H9 (cell line): ENCODE measurements around the gene HERPUD2. TPM values are rescaled to one million over a fixed set of nuclear protein-coding genes. Genes with fewer than 3 reads are reported as not detected.

Experiments
- DNase-seq: peaks from one replicate; pipeline ENCODE4 v3.0.0-alpha.2; 2017
- H2AFZ ChIP-seq: one replicate; pipeline ENCODE4 v1.6.1; 2013; ENCODE audit warnings: mild to moderate bottlenecking, low read length, control low read depth, moderate library complexity
- H2AK5ac ChIP-seq: 2 replicates; pipeline ENCODE4 v1.6.1; 2013; ENCODE audit warnings: low read length, control low read depth, mixed read lengths; ENCODE audit not compliant: insufficient read length
- H2BK120ac ChIP-seq: one replicate; pipeline ENCODE4 v1.6.1; 2013; ENCODE audit warnings: low read depth, mild to moderate bottlenecking, low read length, control low read depth, inconsistent platforms; ENCODE audit not compliant: poor library complexity, severe bottlenecking
- H2BK12ac ChIP-seq: 2 replicates; pipeline ENCODE4 v1.6.1; 2013; ENCODE audit warnings: low read length, control low read depth, mixed read lengths, low read depth; ENCODE audit not compliant: insufficient read length
- H2BK15ac ChIP-seq: 2 replicates; pipeline ENCODE4 v1.6.1; 2013; ENCODE audit warnings: low read depth, low read length, control low read depth
- H2BK20ac ChIP-seq: one replicate; pipeline ENCODE4 v1.6.1; 2013; ENCODE audit warnings: low read depth, mild to moderate bottlenecking, low read length, control low read depth, inconsistent platforms; ENCODE audit not compliant: poor library complexity, severe bottlenecking
- H2BK5ac ChIP-seq: 2 replicates; pipeline ENCODE4 v1.6.1; 2013; ENCODE audit warnings: low read length, control low read depth, mixed read lengths; ENCODE audit not compliant: insufficient read length
- H3K14ac ChIP-seq: 2 replicates; pipeline ENCODE4 v1.6.1; 2013; ENCODE audit warnings: low read length, control low read depth; ENCODE audit not compliant: insufficient read depth
- H3K18ac ChIP-seq: 2 replicates; pipeline ENCODE4 v1.6.1; 2013; ENCODE audit warnings: low read depth, mild to moderate bottlenecking, mixed read lengths, low read length, control low read depth; ENCODE audit not compliant: insufficient read length
- H3K23ac ChIP-seq: 2 replicates; pipeline ENCODE4 v1.6.1; 2013; ENCODE audit warnings: low read length, control low read depth, mixed read lengths, low read depth; ENCODE audit not compliant: insufficient read length
- H3K23me2 ChIP-seq: 2 replicates; pipeline ENCODE4 v1.6.1; 2013; ENCODE audit warnings: low read depth, mild to moderate bottlenecking, mixed read lengths, low read length, control low read depth; ENCODE audit not compliant: insufficient read length, poor library complexity, severe bottlenecking
- H3K27ac ChIP-seq: 2 replicates; pipeline ENCODE4 v1.5.1; 2013; ENCODE audit warnings: low read length, control low read depth, mixed read lengths, low read depth; ENCODE audit not compliant: insufficient read length
- H3K27me3 ChIP-seq: 2 replicates; pipeline ENCODE4 v1.6.1; 2013; ENCODE audit warnings: low read length, control low read depth, inconsistent platforms; ENCODE audit not compliant: insufficient read depth
- H3K4ac ChIP-seq: 2 replicates; pipeline ENCODE4 v1.6.1; 2013; ENCODE audit warnings: low read depth, mild to moderate bottlenecking, control low read depth, inconsistent platforms, low read length, moderate library complexity
- H3K4me1 ChIP-seq: 2 replicates; pipeline ENCODE4 v1.6.1; 2013; ENCODE audit warnings: low read length, control low read depth, inconsistent platforms; ENCODE audit not compliant: insufficient read depth
- H3K4me2 ChIP-seq: 2 replicates; pipeline ENCODE4 v1.6.1; 2013; ENCODE audit warnings: low read length, control low read depth, mixed read lengths; ENCODE audit not compliant: insufficient read length, insufficient read depth
- H3K56ac ChIP-seq: 2 replicates; pipeline ENCODE4 v1.6.1; 2013; ENCODE audit warnings: low read depth, mild to moderate bottlenecking, mixed read lengths, low read length, control low read depth; ENCODE audit not compliant: insufficient read length
- H3K79me1 ChIP-seq: 2 replicates; pipeline ENCODE4 v1.6.1; 2013; ENCODE audit warnings: low read depth, mild to moderate bottlenecking, moderate library complexity, low read length, control low read depth, inconsistent platforms; ENCODE audit not compliant: insufficient read depth, poor library complexity, severe bottlenecking
- H3K79me2 ChIP-seq: 2 replicates; pipeline ENCODE4 v1.6.1; 2013; ENCODE audit warnings: low read length, control low read depth, inconsistent platforms; ENCODE audit not compliant: insufficient read depth
- H3K9ac ChIP-seq: 2 replicates; pipeline ENCODE4 v1.6.1; 2013; ENCODE audit warnings: low read length, control low read depth, mixed read lengths; ENCODE audit not compliant: insufficient read length; ENCODE audit errors: extremely low read depth
- H3K9me3 ChIP-seq: one replicate; pipeline ENCODE4 v1.6.1; 2013; ENCODE audit warnings: low read depth, low read length, inconsistent platforms; ENCODE audit not compliant: control insufficient read depth
- H3T11ph ChIP-seq: one replicate; pipeline ENCODE4 v1.6.1; 2013; ENCODE audit warnings: mild to moderate bottlenecking, low read length, control low read depth, inconsistent platforms
- H4K20me1 ChIP-seq: one replicate; pipeline ENCODE4 v1.6.1; 2013; ENCODE audit not compliant: control insufficient read depth, insufficient read length, insufficient read depth
- H4K5ac ChIP-seq: 2 replicates; pipeline ENCODE4 v1.6.1; 2013; ENCODE audit warnings: low read depth, mild to moderate bottlenecking, mixed read lengths, low read length, control low read depth; ENCODE audit not compliant: insufficient read length
- H4K8ac ChIP-seq: replicated peaks from 2 replicates; pipeline ENCODE4 v1.6.1; 2013; ENCODE audit warnings: low read length, control low read depth, mixed read lengths, low read depth; ENCODE audit not compliant: insufficient read length
- H4K91ac ChIP-seq: 2 replicates; pipeline ENCODE4 v1.6.1; 2013; ENCODE audit warnings: low read depth, mild to moderate bottlenecking, moderate library complexity, mixed read lengths, low read length, control low read depth; ENCODE audit not compliant: insufficient read length
- H3K27ac Mint-ChIP-seq, 3 experiments: 2 replicates in 2 of 3; 3 replicates in 1 of 3; pipeline ENCODE4 v1.8.0; 2020 to 2021; ENCODE audit warnings: mixed read lengths in 3 of 3, mild to moderate bottlenecking in 1 of 3, moderate library complexity in 1 of 3
- H3K27me3 Mint-ChIP-seq: 2 replicates; pipeline ENCODE4 v1.8.0; 2021; ENCODE audit warnings: low read depth, mild to moderate bottlenecking, moderate library complexity, mixed read lengths
- H3K36me3 Mint-ChIP-seq, 3 experiments: 2 replicates in 2 of 3; 3 replicates in 1 of 3; pipeline ENCODE4 v1.8.0; 2020 to 2021; ENCODE audit warnings: low read depth in 3 of 3, mixed read lengths in 3 of 3; ENCODE audit not compliant: insufficient read depth in 1 of 3
- H3K4me1 Mint-ChIP-seq, 2 experiments: 2 replicates each; pipeline ENCODE4 v1.8.0; 2020; ENCODE audit warnings: mixed read lengths in 2 of 2
- H3K4me3 Mint-ChIP-seq, 2 experiments: 2 replicates in 1 of 2; 3 replicates in 1 of 2; pipeline ENCODE4 v1.8.0; 2020 to 2021; ENCODE audit warnings: mild to moderate bottlenecking in 2 of 2, mixed read lengths in 2 of 2, moderate library complexity in 1 of 2
- H3K9me3 Mint-ChIP-seq, 2 experiments: 2 replicates in 1 of 2; 3 replicates in 1 of 2; pipeline ENCODE4 v1.8.0; 2020; ENCODE audit warnings: mild to moderate bottlenecking in 2 of 2, mixed read lengths in 2 of 2, moderate library complexity in 1 of 2
- WGBS: extraction: QIAGEN DNeasy Blood & Tissue Kit; methylation state at CpG from one replicate; pipeline ENCODE4 v1.1.7; 2013; ENCODE audit warnings: missing lambda C conversion rate, low lambda C conversion rate, mixed read lengths; ENCODE audit not compliant: insufficient read length; ENCODE audit errors: extremely low coverage; 5-methylcytosine and 5-hydroxymethylcytosine counted together
- total RNA-seq: library from RNA; stranded (reverse); gene quantifications from 2 replicates; pipeline ENCODE4 v1.2.1, GENCODE V29; 2021
- TF ChIP-seq, protein P1 (sequence below): fragments of 200-600 bp; sonication (generic); conservative IDR thresholded peaks from 3 replicates; pipeline ENCODE4 v1.8.0; 2021; ENCODE audit warnings: antibody characterized with exemption, mild to moderate bottlenecking

Gene HERPUD2
- total RNA-seq, 1 experiment from 2014 or later: 17.0 TPM

GRCh38 chr7:35704261-35704660, 9.3 kb upstream of the HERPUD2 start:
- Mint-ChIP-seq H3K4me1 (peaks cover 3 to 6% of the 10 kb centered on the region in 2 experiments; a peak in 2 of 4 replicates), H3K27ac (no peak overlapping the region), H3K4me3 (no peak overlapping the region), H3K9me3 (no peaks in the 10 kb centered on the region), H3K36me3 (no peaks in the 10 kb centered on the region), H3K27me3 (no peaks in the 10 kb centered on the region)
- no peak overlapping the region for H3K56ac ChIP-seq
- H3K4ac ChIP-seq: no peak overlapping the region
- DNase-seq: no peak
- H4K5ac ChIP-seq: no peak overlapping the region
- no peak overlapping the region for H3K9ac ChIP-seq
- no CpG with 5 or more reads among the region's 1 CpG for WGBS
- no peak overlapping the region for H3K14ac ChIP-seq
- H2AK5ac ChIP-seq: no peak overlapping the region
- no peaks in the 10 kb centered on the region for H3K23me2 ChIP-seq
- TF ChIP-seq, protein P1, sequence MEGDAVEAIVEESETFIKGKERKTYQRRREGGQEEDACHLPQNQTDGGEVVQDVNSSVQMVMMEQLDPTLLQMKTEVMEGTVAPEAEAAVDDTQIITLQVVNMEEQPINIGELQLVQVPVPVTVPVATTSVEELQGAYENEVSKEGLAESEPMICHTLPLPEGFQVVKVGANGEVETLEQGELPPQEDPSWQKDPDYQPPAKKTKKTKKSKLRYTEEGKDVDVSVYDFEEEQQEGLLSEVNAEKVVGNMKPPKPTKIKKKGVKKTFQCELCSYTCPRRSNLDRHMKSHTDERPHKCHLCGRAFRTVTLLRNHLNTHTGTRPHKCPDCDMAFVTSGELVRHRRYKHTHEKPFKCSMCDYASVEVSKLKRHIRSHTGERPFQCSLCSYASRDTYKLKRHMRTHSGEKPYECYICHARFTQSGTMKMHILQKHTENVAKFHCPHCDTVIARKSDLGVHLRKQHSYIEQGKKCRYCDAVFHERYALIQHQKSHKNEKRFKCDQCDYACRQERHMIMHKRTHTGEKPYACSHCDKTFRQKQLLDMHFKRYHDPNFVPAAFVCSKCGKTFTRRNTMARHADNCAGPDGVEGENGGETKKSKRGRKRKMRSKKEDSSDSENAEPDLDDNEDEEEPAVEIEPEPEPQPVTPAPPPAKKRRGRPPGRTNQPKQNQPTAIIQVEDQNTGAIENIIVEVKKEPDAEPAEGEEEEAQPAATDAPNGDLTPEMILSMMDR: no peak
- H4K91ac ChIP-seq: no peak overlapping the region
- no peak overlapping the region for H3K27ac ChIP-seq
- H2BK20ac ChIP-seq: no peak overlapping the region
- H3K79me2 ChIP-seq: no peaks in the 10 kb centered on the region
- H3K23ac ChIP-seq: no peak overlapping the region
- no peak overlapping the region for H3T11ph ChIP-seq
- no peak overlapping the region for H4K8ac ChIP-seq
- H3K4me1 ChIP-seq: no peaks in the 10 kb centered on the region
- no peak overlapping the region for H2BK12ac ChIP-seq
- H2BK15ac ChIP-seq: no peak overlapping the region
- no peaks in the 10 kb centered on the region for H3K9me3 ChIP-seq
- no peak overlapping the region for H2AFZ ChIP-seq
- H3K27me3 ChIP-seq: no peaks in the 10 kb centered on the region
- H3K4me2 ChIP-seq: no peak overlapping the region
- H4K20me1 ChIP-seq: no peaks in the 10 kb centered on the region
- no peak overlapping the region for H3K18ac ChIP-seq
- H2BK5ac ChIP-seq: no peak overlapping the region
- H3K79me1 ChIP-seq: no peaks in the 10 kb centered on the region
- no peak overlapping the region for H2BK120ac ChIP-seq
